OCI-LY7 (cell line): Measurements from ENCODE around the gene GNAZ. TPM values are rescaled to one million over a fixed set of nuclear protein-coding genes. Genes with fewer than 3 reads are reported as not detected.

Experiments used
- BruUV-seq: library from RNA; stranded (reverse); fragments of 400-500 nt; replicated peaks from 2 replicates; lab custom pipeline; 2021; lab: Mats Ljungman, UMichigan
- CTCF ChIA-PET: fragments of 300-600 bp; sonication (Branson Sonifier 250); formaldehyde crosslinking; loops from one replicate; lab custom pipeline; 2022; ENCODE audit warnings: antibody characterized with exemption; ENCODE audit not compliant: unreplicated experiment; lab: Charles Lee
- POLR2A ChIA-PET: fragments of 300-600 bp; sonication (Branson Sonifier 250); formaldehyde crosslinking; loops from one replicate; lab custom pipeline; 2022; ENCODE audit warnings: antibody characterized with exemption; lab: Charles Lee
- DNase-seq: peaks from one replicate; pipeline ENCODE4 v3.0.0-alpha.2; 2015; ENCODE audit warnings: low spot score
- H2AFZ ChIP-seq: fragments of 200-600 bp; sonication (generic), shearing (Covaris generic); 2 replicates; pipeline ENCODE4 v1.6.1; 2014; ENCODE audit warnings: mild to moderate bottlenecking, antibody characterized with exemption, low read length, moderate library complexity
- H3K27ac ChIP-seq: fragments of 200-600 bp; sonication (generic); 2 replicates; pipeline ENCODE4 v1.5.1; 2014; ENCODE audit warnings: mixed run types, low read depth, mild to moderate bottlenecking, moderate library complexity, low read length, inconsistent platforms; ENCODE audit not compliant: poor library complexity, severe bottlenecking
- H3K36me3 ChIP-seq: fragments of 200-600 bp; sonication (generic); 2 replicates; pipeline ENCODE4 v1.6.1; 2014; ENCODE audit warnings: mild to moderate bottlenecking, antibody characterized with exemption, low read length, moderate library complexity, mixed read lengths; ENCODE audit not compliant: insufficient read depth
- H3K4me1 ChIP-seq: fragments of 200-600 bp; sonication (generic); 2 replicates; pipeline ENCODE4 v1.5.1; 2014; ENCODE audit warnings: mild to moderate bottlenecking, low read length; ENCODE audit not compliant: insufficient read depth, poor library complexity, severe bottlenecking
- H3K4me2 ChIP-seq: fragments of 200-600 bp; sonication (generic); 2 replicates; pipeline ENCODE4 v1.6.1; 2014; ENCODE audit warnings: mild to moderate bottlenecking, low read length
- H3K4me3 ChIP-seq: fragments of 200-600 bp; sonication (generic); 2 replicates; pipeline ENCODE4 v1.5.1; 2014; ENCODE audit warnings: mild to moderate bottlenecking, low read depth, low read length; ENCODE audit not compliant: poor library complexity, severe bottlenecking
- H3K79me2 ChIP-seq: fragments of 200-600 bp; sonication (generic); 2 replicates; pipeline ENCODE4 v1.6.1; 2016; ENCODE audit warnings: low read depth, mild to moderate bottlenecking, low read length, moderate library complexity, mixed read lengths; ENCODE audit not compliant: insufficient read depth
- H3K9me2 ChIP-seq: fragments of 200-600 bp; sonication (generic); 2 replicates; pipeline ENCODE4 v1.6.1; 2016; ENCODE audit warnings: mild to moderate bottlenecking, low read length, mixed read lengths; ENCODE audit not compliant: insufficient read depth
- H3K9me3 ChIP-seq: fragments of 200-600 bp; sonication (generic); 2 replicates; pipeline ENCODE4 v1.6.1; 2014; ENCODE audit warnings: mild to moderate bottlenecking, mixed run types, low read length, mixed read lengths
- H4K20me1 ChIP-seq: fragments of 200-600 bp; sonication (generic); 2 replicates; pipeline ENCODE4 v1.6.1; 2014; ENCODE audit warnings: mild to moderate bottlenecking, antibody characterized with exemption, low read length, moderate library complexity, mixed read lengths; ENCODE audit not compliant: insufficient read depth
- EZH2phosphoT487 ChIP-seq: fragments of 200-600 bp; sonication (generic); IDR thresholded peaks from 2 replicates; pipeline ENCODE4 v1.6.1; 2018; ENCODE audit warnings: low read depth, borderline replicate concordance, mild to moderate bottlenecking, mixed run types, antibody characterized with exemption, low read length, moderate library complexity, mixed read lengths
- intact Hi-C: fragments of 100-400 bp; cut with micrococcal nuclease; formaldehyde crosslinking; loops from one replicate; pipeline ENCODE4 v1.10.0; 2022; ENCODE audit not compliant: unreplicated experiment
- total RNA-seq, 2 experiments: library from RNA; depleted of rRNA in 1 of 2; stranded (reverse); fragments of >200 nt in 1 of 2; shearing (Covaris generic) in 1 of 2; gene quantifications; 2 replicates each; pipeline ENCODE4 v1.2.3, GENCODE V29; 2014 to 2022
- TF ChIP-seq, protein P1 (sequence below): fragments of 200-600 bp; sonication (generic); conservative IDR thresholded peaks from 2 replicates; pipeline ENCODE4 v1.5.1; 2014; ENCODE audit warnings: mild to moderate bottlenecking, antibody characterized with exemption, low read length, moderate library complexity, mixed read lengths

Gene GNAZ
- total RNA-seq, 2 experiments from 2014 or later = 38.5 to 46.4 TPM

DNA sequence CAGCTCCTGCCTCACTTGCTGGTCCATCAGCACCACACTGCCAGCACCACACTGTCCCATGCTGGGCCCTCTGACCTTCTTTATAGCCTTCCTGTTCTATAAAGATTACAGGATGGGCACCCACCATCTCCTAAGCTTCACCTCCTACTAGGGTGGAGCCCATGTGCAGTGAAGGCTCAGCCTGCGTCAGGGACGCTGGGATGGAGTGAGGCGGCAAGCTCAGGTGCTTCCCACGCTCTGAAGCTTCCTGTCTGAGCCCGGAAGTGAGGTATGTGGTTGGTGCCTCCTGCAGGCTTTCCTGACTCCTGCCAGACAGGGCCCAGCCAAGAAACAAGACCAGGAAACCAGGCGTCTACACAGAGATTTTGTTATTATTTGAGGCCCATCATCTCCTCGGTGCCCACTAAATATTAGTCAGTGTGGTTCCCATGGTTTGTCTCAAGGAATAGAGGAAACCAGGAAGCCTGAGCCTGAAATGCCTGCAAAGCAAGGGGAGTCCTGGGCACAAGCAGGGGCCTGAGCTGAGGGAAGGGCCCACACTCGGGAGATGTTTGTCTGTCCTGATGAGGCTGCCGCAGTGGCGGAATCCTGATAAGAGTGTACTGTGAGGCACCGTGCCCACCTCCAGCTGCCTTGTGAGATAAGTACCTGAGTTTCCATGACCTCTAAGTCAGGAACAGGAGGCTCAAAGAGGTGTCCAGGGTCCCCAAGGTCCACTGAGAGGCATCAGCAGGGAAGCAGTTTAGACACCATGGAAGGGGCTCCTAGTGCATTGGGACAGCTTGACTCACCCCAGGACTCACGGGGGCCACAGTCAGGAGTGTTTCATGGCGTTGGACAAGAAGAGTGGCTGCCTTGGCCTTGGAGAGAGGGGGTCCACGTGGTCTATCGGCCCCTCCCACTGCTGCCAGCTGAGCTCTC is 49.4 kb downstream of the GNAZ start:
- POLR2A ChIA-PET = interaction anchor here (1.9 kb wide), 1 partner anchor 8 kb away, joined by 4 read pairs; no protein-coding TSS in a partner anchor
- Histone ChIP-seq H3K27ac (no peak overlapping the region), H3K4me3 (no peak overlapping the region), H2AFZ (no peak overlapping the region), H3K9me3 (no peaks in the 10 kb centered on the region), H3K4me1 (peaks cover 11% of the 10 kb centered on the region), H3K9me2 (no peaks in the 10 kb centered on the region), H3K4me2 (no peak overlapping the region), H4K20me1 (no peaks in the 10 kb centered on the region), H3K79me2 (no peaks in the 10 kb centered on the region), H3K36me3 (peaks cover 13% of the 10 kb centered on the region; the same call in 1 of the 2 replicates)
- DNase-seq = no peak
- CTCF ChIA-PET = no interaction called here
- intact Hi-C loops = loop anchor here (10.0 kb wide), 1 partner anchor 315 kb away; no protein-coding TSS in a partner anchor
- TF ChIP-seq, protein P1, sequence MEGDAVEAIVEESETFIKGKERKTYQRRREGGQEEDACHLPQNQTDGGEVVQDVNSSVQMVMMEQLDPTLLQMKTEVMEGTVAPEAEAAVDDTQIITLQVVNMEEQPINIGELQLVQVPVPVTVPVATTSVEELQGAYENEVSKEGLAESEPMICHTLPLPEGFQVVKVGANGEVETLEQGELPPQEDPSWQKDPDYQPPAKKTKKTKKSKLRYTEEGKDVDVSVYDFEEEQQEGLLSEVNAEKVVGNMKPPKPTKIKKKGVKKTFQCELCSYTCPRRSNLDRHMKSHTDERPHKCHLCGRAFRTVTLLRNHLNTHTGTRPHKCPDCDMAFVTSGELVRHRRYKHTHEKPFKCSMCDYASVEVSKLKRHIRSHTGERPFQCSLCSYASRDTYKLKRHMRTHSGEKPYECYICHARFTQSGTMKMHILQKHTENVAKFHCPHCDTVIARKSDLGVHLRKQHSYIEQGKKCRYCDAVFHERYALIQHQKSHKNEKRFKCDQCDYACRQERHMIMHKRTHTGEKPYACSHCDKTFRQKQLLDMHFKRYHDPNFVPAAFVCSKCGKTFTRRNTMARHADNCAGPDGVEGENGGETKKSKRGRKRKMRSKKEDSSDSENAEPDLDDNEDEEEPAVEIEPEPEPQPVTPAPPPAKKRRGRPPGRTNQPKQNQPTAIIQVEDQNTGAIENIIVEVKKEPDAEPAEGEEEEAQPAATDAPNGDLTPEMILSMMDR = no peak
- no peak for TF ChIP-seq EZH2phosphoT487
- no TSS peak for BruUV-seq

DNA sequence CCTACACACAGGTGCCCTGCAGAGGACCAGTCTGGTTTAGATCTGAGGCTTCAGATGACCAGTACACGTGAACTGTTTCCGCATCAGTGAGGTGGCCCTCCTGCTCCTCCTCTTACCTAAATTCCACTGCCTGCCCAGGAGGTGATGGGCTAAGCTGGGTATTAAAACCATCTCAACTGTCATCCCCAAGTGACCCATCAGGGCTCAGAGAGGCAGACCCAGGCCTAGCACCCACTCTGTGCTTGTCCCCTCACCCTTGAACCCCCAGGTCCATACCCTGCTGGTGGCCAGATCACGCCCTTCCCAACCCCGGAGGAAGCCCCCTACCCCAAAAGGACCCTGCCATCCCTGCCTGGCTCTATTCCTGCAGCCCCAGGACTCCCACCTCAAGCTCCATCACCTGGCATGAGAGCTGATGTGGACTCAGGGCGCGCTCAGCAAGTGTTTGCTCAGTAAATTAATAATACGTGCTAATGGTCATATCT is 50.1 kb downstream of the GNAZ start:
- Histone ChIP-seq H3K4me3 (no peak overlapping the region), H3K9me2 (no peaks in the 10 kb centered on the region), H3K4me1 (peaks cover 11% of the 10 kb centered on the region), H2AFZ (no peak overlapping the region), H3K79me2 (no peaks in the 10 kb centered on the region), H3K9me3 (no peaks in the 10 kb centered on the region), H3K36me3 (peaks cover 19% of the 10 kb centered on the region; the same call in 1 of the 2 replicates), H4K20me1 (no peaks in the 10 kb centered on the region), H3K4me2 (no peak overlapping the region), H3K27ac (no peak overlapping the region)
- CTCF ChIA-PET = interaction anchor here (0.9 kb wide), 1 partner anchor 161 kb away, joined by 4 read pairs; no protein-coding TSS in a partner anchor
- no peak for TF ChIP-seq EZH2phosphoT487
- TF ChIP-seq, protein P1 = no peak
- POLR2A ChIA-PET = no interaction called here
- no TSS peak for BruUV-seq
- intact Hi-C loops = loop anchor here (10.0 kb wide), 1 partner anchor 316 kb away; no protein-coding TSS in a partner anchor
- no peak for DNase-seq
